Fibroblast of skin of left biceps (primary cell): ENCODE data around the gene NLN.
"Not testable (repeated sequence)": the region's sequence is repeated elsewhere in the genome, so short reads cannot be mapped to it uniquely, and the experiment has no call there.

Experiments
- DNase-seq, 2 experiments: peaks; one replicate each; pipeline ENCODE4 v3.0.0-alpha.2; 2013; ENCODE audit warnings: low read depth in 2 of 2

The NLN gene

GRCh38 chr5:65721720-65722574, at the start of gene NLN, which contains the start of gene SGTB:
NLN (plus strand) TSS chr5:65722205; CDS start chr5:65722374, 169 bp downstream.
SGTB (minus strand) TSS chr5:65722109; CDS start chr5:65720807, 1,302 bp downstream.
- peak in 1 of 2 experiments; percentile 39 for DNase-seq

GRCh38 chr5:65672796-65673195, 49.2 kb upstream of the NLN start:
- peak; percentile 21 to 24 for DNase-seq

GRCh38 chr5:65674749-65675148, 47.3 kb upstream of the NLN start:
- DNase-seq = no peak

- not testable (repeated sequence) for DNase-seq
Observed at GRCh38 chr5:65676056-65676455, 45.9 kb upstream of the NLN start.

- DNase-seq = no peak
Observed at GRCh38 chr5:65682148-65682547, 39.9 kb upstream of the NLN start.

GRCh38 chr5:65693121-65693520, 28.9 kb upstream of the NLN start:
- DNase-seq = no peak

GRCh38 chr5:65695162-65695755, 26.7 kb upstream of the NLN start:
- no peak for DNase-seq

DNA sequence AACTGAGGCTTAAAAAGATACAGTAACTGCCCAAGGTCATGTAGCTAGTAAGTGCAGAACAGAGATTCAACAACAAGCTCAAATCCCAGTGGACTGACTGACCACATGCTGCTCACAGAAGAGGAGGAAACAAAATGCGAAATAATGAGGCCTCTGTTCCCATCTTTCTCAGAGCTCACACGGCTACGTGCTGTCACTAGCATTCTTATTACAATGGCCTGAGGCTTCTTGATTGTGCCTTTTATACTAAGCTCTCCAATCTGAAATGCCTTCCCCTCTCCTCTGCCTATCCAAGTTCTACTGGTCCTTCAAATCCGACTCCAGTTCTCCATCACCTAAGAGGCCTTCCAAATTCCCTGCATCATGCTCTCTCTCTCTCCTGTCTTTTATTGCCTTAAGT, 26.1 kb upstream of the NLN start:
- no peak for DNase-seq

- DNase-seq = no peak
Observed at GRCh38 chr5:65696892-65697291, 25.1 kb upstream of the NLN start.

GRCh38 chr5:65699338-65699737, 22.7 kb upstream of the NLN start:
- no peak for DNase-seq

DNA sequence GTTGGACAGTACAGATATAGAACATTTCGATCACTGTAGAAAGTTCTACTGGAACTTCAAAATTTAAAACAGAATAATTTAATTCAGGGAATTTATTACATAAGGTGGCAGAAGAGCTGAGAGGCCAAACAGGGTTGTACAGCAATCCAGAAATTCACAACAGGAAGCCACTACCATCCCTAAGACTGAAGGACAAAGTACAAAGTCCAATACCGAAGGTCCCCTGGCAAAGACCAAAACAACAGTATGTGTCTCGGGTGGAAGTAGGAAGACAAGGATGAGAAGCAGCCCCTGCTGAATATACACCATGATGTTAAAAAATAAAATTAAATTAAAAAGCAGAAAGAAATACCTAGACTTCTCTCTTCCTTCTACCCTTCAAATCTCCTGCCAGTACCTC, 20.0 kb upstream of the NLN start:
- no peak for DNase-seq

GRCh38 chr5:65704621-65705239, 17.3 kb upstream of the NLN start:
- no peak for DNase-seq

DNA sequence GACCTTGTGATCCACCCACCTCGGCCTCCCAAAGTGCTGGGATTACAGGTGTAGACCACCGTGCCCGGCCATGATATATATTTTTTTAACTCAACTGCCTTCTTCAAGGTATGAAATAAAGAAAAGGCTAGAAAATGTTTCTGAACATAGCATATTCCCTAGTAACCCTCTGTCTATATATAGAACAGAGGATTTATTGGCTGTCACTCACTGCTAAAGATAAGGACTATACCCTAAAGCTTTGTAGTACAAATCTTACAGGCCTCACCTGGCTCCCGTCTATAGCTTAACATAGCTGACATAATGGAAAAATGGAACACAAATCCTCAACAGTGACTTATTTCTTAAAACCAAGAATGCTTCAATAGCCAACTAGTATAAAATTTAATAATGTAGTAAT, 14.3 kb upstream of the NLN start:
- DNase-seq = no peak

- no peak for DNase-seq
Observed at GRCh38 chr5:65708145-65708544, 13.9 kb upstream of the NLN start.

DNA sequence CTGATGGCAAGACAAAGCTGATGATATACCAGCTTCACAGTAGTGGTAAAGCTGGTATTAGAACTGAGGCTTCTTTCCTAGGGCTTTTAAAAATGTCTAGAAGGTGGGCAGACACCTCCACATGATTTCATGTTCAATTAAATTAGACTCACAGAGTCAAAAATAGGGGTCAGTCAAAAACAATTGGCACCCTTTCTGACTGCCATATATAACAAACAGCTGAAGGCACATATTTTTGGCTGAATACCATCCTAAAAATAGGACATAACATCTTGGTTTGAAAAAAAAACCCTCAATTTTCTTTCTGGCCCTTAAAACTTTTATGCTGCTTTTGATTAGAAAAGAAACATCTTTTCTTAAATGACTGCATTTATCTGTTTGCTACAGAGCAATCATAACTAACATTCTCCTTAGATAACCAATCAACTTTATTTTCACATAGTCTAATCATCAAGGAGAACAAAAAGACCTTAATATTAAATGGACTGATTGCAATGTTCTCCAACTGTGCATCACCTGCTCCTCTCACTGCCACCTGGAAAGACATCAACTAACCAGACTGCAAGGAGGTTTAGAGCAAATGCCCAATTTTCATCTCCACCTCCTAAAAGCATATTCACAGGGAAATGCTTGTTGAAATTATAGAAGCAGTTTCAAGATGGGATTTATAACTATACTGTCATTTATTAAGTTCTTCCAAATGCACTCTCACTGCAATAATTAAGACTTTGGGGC, 3.3 kb upstream of the NLN start:
- no peak for DNase-seq

DNA sequence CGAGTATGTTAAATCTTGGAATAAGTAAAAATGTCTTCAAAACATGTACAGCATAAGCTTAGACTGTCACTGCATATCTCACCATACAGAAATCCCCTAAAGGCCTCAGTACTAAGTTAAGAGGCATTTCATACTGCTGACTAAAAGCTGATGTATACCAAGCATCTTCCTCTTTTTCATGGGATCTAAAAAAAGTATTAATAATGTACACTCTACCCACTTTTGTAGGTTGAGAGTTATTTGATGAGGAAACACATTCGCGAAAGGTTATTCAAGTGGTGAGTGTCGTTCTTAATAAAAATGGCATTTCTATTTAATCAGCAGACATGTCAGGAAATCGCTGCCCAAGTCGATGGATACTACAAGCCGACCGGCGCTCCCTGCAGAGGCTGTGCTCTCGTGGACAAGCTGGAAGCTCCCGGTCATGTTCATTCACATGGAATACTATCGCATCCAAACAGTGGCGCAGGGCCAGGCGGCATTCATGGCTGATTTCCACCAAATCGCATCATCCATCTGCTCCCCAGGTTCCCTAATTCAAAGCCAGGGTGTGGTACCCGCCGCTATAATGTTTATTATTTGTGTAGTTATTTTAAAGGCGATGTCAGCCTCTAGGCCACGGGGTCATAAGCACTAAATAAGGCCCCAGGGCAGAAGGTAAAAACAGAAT, 820 bp upstream of the NLN start:
- DNase-seq = peak in 1 of 2 experiments; percentile 35

DNA sequence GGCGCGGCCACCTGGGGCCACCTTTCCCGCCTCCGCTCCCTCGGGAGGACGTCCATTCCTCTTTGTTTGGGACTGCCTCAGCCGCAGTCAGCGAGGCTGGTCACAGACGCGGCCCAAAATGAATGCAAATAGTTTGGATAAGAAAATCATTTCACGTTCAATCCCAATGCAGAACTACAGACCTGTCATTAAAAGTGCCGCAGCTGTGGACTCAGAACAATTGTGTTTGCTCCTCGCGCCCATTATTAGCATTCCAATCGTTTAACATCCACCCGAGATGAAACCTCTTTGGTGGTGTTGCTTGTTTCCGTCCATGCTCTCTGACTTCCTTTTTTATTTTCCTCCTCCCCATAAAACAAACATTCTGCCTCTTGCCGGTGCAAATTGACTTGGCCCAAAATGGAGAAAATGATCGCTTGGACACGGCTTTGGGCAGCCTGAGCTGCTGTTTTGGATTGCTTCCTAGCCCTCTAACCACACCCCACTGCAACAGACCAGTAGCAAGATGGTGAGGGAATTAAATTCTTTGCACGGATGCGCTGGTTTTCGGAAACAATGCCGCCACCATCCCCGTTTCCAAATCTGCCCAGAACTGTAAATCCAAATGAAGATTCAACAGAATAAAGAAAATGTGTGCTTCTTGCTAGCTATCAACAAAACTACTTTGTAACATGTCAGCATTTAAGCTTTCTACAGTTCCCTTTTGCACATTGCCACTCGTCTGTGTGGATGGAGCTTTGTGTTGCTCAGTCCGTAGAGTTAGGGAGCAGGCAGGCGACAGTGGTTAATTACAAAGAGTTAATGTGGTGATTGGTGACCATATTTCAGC, 784 bp downstream of the NLN start:
- DNase-seq = no peak

GRCh38 chr5:65727491-65728156, 5.6 kb downstream of the NLN start:
- no peak for DNase-seq

DNA sequence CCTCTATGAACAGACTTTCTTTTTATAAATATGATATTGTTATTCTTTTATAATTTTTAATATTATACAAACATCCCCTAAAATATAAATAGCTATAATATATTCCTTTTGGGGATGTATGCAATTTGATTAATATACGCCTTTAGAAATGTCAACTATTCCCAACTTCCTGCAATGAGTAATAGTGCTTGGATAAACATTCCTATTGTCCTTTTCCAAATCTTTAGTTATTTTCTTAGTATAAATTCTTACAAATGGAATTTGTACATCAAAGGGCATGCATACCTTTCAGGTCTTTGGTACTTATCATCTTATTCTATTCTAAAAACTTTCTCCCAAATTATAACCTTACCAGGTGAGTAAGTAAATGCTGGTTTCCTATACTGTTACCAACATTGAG, 6.2 kb downstream of the NLN start:
- no peak for DNase-seq

DNA sequence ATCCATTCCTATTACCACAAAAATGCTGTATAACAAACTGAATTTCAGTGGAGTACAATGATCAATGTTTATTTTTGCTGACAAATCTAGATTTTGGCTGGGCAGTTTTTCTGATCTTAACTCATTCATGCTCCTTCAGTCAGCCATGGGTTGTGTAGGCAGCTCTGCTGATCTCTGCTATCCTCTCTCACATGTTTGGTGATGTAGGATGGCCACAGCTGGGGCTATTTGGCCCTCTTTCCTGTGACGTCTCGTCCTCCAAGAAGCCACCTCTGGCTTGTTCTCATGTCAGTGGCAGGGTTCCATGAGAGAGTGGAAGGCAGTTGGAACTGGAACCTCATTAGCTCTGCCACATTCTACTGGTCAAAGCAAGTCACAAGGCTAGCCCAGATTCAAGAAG, 8.9 kb downstream of the NLN start:
- no peak for DNase-seq
